HEK293 (cell line): Measurements from ENCODE around the gene ARHGEF26.

ENCODE experiments used
- CTCF ChIA-PET: fragments of 350-600 bp; formaldehyde crosslinking; extraction: SDS; loops from one replicate; lab custom pipeline; 2021; ENCODE audit warnings: antibody characterized with exemption; lab: Yijun Ruan, JAX
- POLR2A ChIA-PET: fragments of 300-600 bp; formaldehyde crosslinking; extraction: SDS; loops from one replicate; lab custom pipeline; 2020; ENCODE audit warnings: antibody characterized with exemption, inconsistent platforms; lab: Yijun Ruan, JAX
- H3K27ac ChIP-seq: fragments of 200-500 bp; sonication (Bioruptor generic); 2 replicates; pipeline ENCODE4 v1.5.1; 2014; ENCODE audit warnings: low read depth, low read length, control low read depth, inconsistent platforms; ENCODE audit errors: extremely low read depth
- H3K36me3 ChIP-seq, 2 experiments: fragments of 200-500 bp in 1 of 2; sonication (Bioruptor generic) in 1 of 2; 1 replicate in 1 of 2; 2 replicates in 1 of 2; pipeline ENCODE4 v1.5.1; 2014 to 2017; ENCODE audit warnings: inconsistent platforms in 2 of 2, low read length in 2 of 2; ENCODE audit not compliant: control insufficient read depth in 2 of 2, insufficient read depth in 1 of 2
- H3K4me1 ChIP-seq: fragments of 200-500 bp; sonication (Bioruptor generic); 2 replicates; pipeline ENCODE4 v1.5.1; 2014; ENCODE audit warnings: mild to moderate bottlenecking, low read length, inconsistent platforms; ENCODE audit not compliant: control insufficient read depth, insufficient read depth
- H3K4me3 ChIP-seq: 2 replicates; pipeline ENCODE4 v1.5.1; 2011; ENCODE audit warnings: low read depth, mild to moderate bottlenecking, control low read depth, low read length, moderate library complexity
- H3K9me3 ChIP-seq: fragments of 200-500 bp; sonication (Bioruptor generic); 2 replicates; pipeline ENCODE4 v1.5.1; 2014; ENCODE audit warnings: low read depth, low read length, inconsistent platforms; ENCODE audit not compliant: control insufficient read depth, insufficient read depth
- SP3 ChIP-seq: fragments of 450-650 bp; formaldehyde crosslinking; IDR thresholded peaks from 2 replicates; pipeline ENCODE4 v1.5.1; 2016; ENCODE audit warnings: missing biosample characterization, missing genetic modification characterization
- ZBTB20 ChIP-seq: fragments of 450-650 bp; formaldehyde crosslinking; IDR thresholded peaks from 2 replicates; pipeline ENCODE4 v1.5.1; 2016; ENCODE audit warnings: missing biosample characterization, missing genetic modification characterization
- ZBTB49 ChIP-seq: fragments of 450-650 bp; formaldehyde crosslinking; IDR thresholded peaks from 2 replicates; pipeline ENCODE4 v1.5.1; 2016; ENCODE audit warnings: missing biosample characterization, missing genetic modification characterization, low read depth
- ZFP69B ChIP-seq: fragments of 450-650 bp; formaldehyde crosslinking; IDR thresholded peaks from 2 replicates; pipeline ENCODE4 v1.5.1; 2016; ENCODE audit warnings: missing biosample characterization, missing genetic modification characterization
- ZNF155 ChIP-seq: fragments of 450-650 bp; formaldehyde crosslinking; IDR thresholded peaks from 2 replicates; pipeline ENCODE4 v1.5.1; 2016; ENCODE audit warnings: missing biosample characterization, missing genetic modification characterization
- ZNF157 ChIP-seq: fragments of 450-650 bp; formaldehyde crosslinking; IDR thresholded peaks from 2 replicates; pipeline ENCODE4 v1.5.1; 2016; ENCODE audit warnings: missing biosample characterization, missing genetic modification characterization
- ZNF169 ChIP-seq: fragments of 450-650 bp; formaldehyde crosslinking; IDR thresholded peaks from 2 replicates; pipeline ENCODE4 v1.5.1; 2016; ENCODE audit warnings: missing biosample characterization, missing genetic modification characterization
- ZNF184 ChIP-seq: fragments of 450-650 bp; IDR thresholded peaks from 2 replicates; pipeline ENCODE4 v1.5.1; 2018; ENCODE audit warnings: missing biosample characterization, mild to moderate bottlenecking, missing genetic modification characterization
- ZNF202 ChIP-seq: fragments of 450-650 bp; formaldehyde crosslinking; IDR thresholded peaks from 2 replicates; pipeline ENCODE4 v1.5.1; 2016; ENCODE audit warnings: missing biosample characterization, missing genetic modification characterization, borderline replicate concordance
- ZNF280C ChIP-seq: fragments of 450-650 bp; formaldehyde crosslinking; IDR thresholded peaks from 2 replicates; pipeline ENCODE4 v1.5.1; 2016; ENCODE audit warnings: missing biosample characterization, missing genetic modification characterization
- ZNF292 ChIP-seq: fragments of 450-650 bp; formaldehyde crosslinking; IDR thresholded peaks from 2 replicates; pipeline ENCODE4 v1.5.1; 2016; ENCODE audit warnings: low read depth, missing biosample characterization, missing genetic modification characterization, borderline replicate concordance
- ZNF391 ChIP-seq: fragments of 450-650 bp; formaldehyde crosslinking; IDR thresholded peaks from 2 replicates; pipeline ENCODE4 v1.5.1; 2016; ENCODE audit warnings: low read depth, missing biosample characterization, missing genetic modification characterization, borderline replicate concordance
- ZNF626 ChIP-seq: fragments of 450-650 bp; sonication (Bioruptor Pico); formaldehyde crosslinking; IDR thresholded peaks from 2 replicates; pipeline ENCODE4 v1.5.1; 2018; ENCODE audit warnings: missing biosample characterization, missing genetic modification characterization, inconsistent platforms
- ZNF639 ChIP-seq: fragments of 450-650 bp; formaldehyde crosslinking; IDR thresholded peaks from 2 replicates; pipeline ENCODE4 v1.5.1; 2016; ENCODE audit warnings: missing biosample characterization, missing genetic modification characterization
- ZNF645 ChIP-seq: fragments of 450-650 bp; formaldehyde crosslinking; IDR thresholded peaks from 2 replicates; pipeline ENCODE4; 2016; ENCODE audit warnings: missing biosample characterization, missing genetic modification characterization
- ZNF658 ChIP-seq: fragments of 450-650 bp; formaldehyde crosslinking; IDR thresholded peaks from 2 replicates; pipeline ENCODE4; 2016; ENCODE audit warnings: missing biosample characterization, missing genetic modification characterization
- ZNF768 ChIP-seq: fragments of 450-650 bp; formaldehyde crosslinking; IDR thresholded peaks from 2 replicates; pipeline ENCODE4 v1.5.1; 2018; ENCODE audit warnings: missing biosample characterization, mild to moderate bottlenecking, missing genetic modification characterization
- ZNF792 ChIP-seq: fragments of 450-650 bp; formaldehyde crosslinking; IDR thresholded peaks from 2 replicates; pipeline ENCODE4 v1.5.1; 2016; ENCODE audit warnings: missing biosample characterization, missing genetic modification characterization

ARHGEF26 gene

GRCh38 chr3:154144825-154145465 lies 23.8 kb downstream of the ARHGEF26 start (continued):
- no peak for TF ChIP-seq ZNF645 (tag by site-specific recombination)
- TF ChIP-seq ZNF626 (tag by site-specific recombination), result no peak

GRCh38 chr3:154148541-154148940 lies 27.4 kb downstream of the ARHGEF26 start:
- TF ChIP-seq ZFP69B (tag by site-specific recombination), result no peak
- TF ChIP-seq ZNF184, result no peak
- no peak for TF ChIP-seq SP3 (tag by site-specific recombination)
- TF ChIP-seq ZNF768 (tag by site-specific recombination), result no peak
- TF ChIP-seq ZNF280C (tag by site-specific recombination), result no peak
- TF ChIP-seq ZNF157, result no peak
- no peak for TF ChIP-seq ZNF202 (tag by site-specific recombination)
- TF ChIP-seq ZNF658, result no peak
- TF ChIP-seq ZNF792 (tag by site-specific recombination), result no peak
- TF ChIP-seq ZBTB49 (tag by site-specific recombination), result no peak
- TF ChIP-seq ZNF292 (tag by site-specific recombination), result no peak
- TF ChIP-seq ZBTB20 (tag by site-specific recombination), result no peak
- no peak for TF ChIP-seq ZNF155 (tag by site-specific recombination)
- TF ChIP-seq ZNF391 (tag by site-specific recombination), result no peak
- TF ChIP-seq ZNF169, result no peak
- no peak for TF ChIP-seq ZNF639 (tag by site-specific recombination)
- Histone ChIP-seq H3K36me3 (peaks cover 0 to 5% of the 10 kb centered on the region in 2 experiments; a peak in 1 of 3 replicates), H3K27ac (no peak overlapping the region), H3K4me3 (no peak overlapping the region), H3K4me1 (peaks cover 3% of the 10 kb centered on the region; the same call in 1 of the 2 replicates), H3K9me3 (no peaks in the 10 kb centered on the region)
- POLR2A ChIA-PET, result no interaction called here
- CTCF ChIA-PET, result no interaction called here
